ENCODE data around the gene SLC16A12.

SLC16A12 gene

GRCh38 chr10:89555688-89556445 is 20.5 kb upstream of the SLC16A12 start:
- TF ChIP-seq ZFX (IDR thresholded peaks at IDR 0.05) (no peak), CTCF (conservative IDR thresholded peaks at IDR 0.05) (0 out of 2 replicates have a peak, but pooled peaks have one; percentile 3)
- no peak overlapping the region for H3K27ac ChIP-seq

DNA sequence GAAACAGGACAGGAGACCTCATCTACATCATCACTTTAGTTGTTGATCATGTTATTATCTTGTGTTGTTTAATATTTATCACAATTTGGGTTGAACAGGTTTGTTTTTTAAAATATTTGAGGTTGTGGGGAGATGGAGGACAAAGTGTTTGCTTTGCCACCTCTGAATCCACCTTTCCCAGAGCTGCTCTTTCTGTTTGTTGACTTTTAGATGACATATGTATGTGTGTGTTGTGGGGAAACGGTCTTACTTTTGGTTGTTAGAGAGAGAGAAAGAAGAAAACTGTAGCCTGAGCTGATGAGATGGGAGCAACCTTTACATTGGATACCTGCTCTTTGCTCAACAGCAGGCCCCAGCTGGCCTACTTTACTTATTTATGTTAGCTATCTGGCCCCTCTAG is 19.0 kb upstream of the SLC16A12 start:
- no peak overlapping the region for H3K27ac ChIP-seq
- TF ChIP-seq ZFX (IDR thresholded peaks at IDR 0.05) (no peak), CTCF (conservative IDR thresholded peaks at IDR 0.05) (no peak)

DNA sequence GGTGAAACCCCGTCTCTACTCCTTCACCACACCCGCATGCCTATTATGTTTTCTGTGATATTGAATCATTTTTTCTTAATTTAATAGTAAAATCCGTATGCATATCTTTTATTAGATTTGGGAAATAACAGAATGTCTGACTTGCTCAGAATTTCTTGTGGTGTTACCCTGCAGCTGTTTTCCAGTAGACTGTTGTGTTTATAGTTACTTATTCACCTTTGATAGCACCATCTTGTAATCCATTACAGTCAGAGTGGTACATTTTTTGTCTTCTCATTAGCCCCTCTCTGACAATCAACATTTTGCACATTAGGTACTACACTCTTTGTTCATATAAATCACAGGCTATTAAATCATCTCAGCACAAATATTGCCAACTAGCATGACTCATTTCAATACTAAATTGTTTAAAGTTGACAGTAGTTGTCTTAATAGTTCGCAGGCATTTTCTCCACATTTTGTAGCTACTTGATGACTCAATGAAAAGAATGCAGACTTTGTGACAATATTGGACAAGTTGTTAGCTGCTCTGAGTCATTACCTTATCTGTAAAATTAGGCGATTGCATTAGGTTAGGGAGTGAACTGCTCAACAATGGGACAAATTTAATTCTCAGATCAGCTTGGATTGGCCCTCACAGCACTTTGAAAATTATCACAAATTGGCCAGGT is 17.8 kb upstream of the SLC16A12 start:
- TF ChIP-seq ZFX (IDR thresholded peaks at IDR 0.05) (no peak), CTCF (conservative IDR thresholded peaks at IDR 0.05) (no peak)
- no peak overlapping the region for H3K27ac ChIP-seq

DNA sequence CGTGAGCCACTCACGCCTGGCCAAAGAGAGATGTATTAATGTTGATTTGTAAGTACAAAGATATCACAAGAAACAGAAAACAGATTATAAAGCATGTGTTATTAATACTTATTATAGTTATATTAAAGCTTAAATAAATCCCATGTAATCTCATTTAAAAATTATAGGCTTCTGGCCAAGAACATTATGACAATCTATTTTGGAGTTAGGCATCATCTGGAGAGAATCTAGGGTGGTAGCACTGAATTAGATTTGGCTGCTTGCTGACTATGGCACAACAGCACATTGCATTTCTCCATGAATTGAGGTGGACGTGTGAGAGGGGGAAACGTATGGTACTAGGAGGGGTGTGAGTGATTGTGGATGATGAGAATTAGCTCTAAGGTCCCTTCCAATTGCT is 16.8 kb upstream of the SLC16A12 start:
- H3K27ac ChIP-seq: no peak overlapping the region
- TF ChIP-seq CTCF (conservative IDR thresholded peaks at IDR 0.05): no peak
- no peak for TF ChIP-seq ZFX (IDR thresholded peaks at IDR 0.05)

DNA sequence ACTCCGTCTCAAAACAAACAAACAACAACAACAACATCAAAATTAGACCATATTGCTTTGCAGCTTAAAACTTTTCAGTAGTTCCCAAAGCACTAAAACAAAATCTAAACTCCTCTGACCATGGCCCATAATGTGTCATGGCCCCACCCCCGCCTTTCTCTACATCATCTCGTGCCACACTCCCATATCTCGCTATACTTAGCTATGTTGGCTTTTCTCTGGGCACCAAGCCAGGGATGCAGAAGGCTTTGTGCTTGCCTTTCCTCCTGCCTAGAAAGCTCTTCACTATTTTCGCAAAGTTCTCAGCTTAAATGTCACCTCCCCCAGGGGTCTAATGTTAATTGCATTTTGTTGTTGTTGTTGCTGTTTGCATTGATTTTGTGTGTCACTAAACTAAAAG is 15.1 kb upstream of the SLC16A12 start:
- no peak overlapping the region for H3K27ac ChIP-seq
- TF ChIP-seq ZFX (IDR thresholded peaks at IDR 0.05) (no peak), CTCF (conservative IDR thresholded peaks at IDR 0.05) (no peak)

DNA sequence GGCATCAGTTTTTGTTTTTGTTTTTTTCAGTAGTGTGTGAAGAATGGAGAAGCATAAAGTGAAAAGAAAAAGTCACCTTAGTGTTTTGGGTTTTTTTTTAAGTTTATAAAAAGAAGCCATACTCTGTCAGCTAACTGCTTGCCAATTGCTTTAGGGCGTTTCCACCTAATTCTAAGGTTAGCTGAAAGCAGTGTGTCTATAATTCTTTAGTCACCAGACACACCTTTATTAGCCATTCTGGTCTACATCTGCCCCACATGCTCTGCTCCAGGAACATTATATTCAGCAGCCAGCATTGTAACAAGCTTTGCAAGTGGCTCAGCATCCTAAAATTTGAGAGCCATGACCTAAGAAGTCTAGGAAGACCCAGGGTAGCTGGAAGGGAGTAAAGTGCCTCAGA is 14.1 kb upstream of the SLC16A12 start:
- no peak for TF ChIP-seq ZFX (IDR thresholded peaks at IDR 0.05)
- no peak for TF ChIP-seq CTCF (conservative IDR thresholded peaks at IDR 0.05)
- no peak overlapping the region for H3K27ac ChIP-seq

DNA sequence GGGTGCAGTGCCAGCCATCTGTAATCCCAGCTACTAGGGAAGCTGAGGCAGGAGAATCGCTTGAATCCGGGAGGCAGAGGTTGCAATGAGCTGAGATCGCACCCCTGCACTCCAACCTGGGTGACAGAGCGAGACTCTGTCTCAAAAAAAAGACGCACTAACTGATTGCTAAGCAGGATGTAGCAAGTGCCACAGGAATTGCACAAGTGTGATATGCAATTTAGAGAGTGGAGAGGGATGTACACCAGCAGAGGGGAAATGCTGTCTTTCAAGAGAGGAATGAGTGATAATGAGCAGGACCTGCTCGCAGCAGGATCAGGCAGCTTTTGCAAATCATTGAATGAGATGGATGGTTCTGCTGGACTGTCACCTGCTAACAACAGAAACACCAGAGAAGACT is 13.3 kb upstream of the SLC16A12 start:
- no peak overlapping the region for H3K27ac ChIP-seq
- TF ChIP-seq ZFX (IDR thresholded peaks at IDR 0.05) (no peak), CTCF (conservative IDR thresholded peaks at IDR 0.05) (no peak)

Data from C4-2B (cell line).